Measurements from ENCODE around the gene SLC31A2.

Gene SLC31A2

DNA sequence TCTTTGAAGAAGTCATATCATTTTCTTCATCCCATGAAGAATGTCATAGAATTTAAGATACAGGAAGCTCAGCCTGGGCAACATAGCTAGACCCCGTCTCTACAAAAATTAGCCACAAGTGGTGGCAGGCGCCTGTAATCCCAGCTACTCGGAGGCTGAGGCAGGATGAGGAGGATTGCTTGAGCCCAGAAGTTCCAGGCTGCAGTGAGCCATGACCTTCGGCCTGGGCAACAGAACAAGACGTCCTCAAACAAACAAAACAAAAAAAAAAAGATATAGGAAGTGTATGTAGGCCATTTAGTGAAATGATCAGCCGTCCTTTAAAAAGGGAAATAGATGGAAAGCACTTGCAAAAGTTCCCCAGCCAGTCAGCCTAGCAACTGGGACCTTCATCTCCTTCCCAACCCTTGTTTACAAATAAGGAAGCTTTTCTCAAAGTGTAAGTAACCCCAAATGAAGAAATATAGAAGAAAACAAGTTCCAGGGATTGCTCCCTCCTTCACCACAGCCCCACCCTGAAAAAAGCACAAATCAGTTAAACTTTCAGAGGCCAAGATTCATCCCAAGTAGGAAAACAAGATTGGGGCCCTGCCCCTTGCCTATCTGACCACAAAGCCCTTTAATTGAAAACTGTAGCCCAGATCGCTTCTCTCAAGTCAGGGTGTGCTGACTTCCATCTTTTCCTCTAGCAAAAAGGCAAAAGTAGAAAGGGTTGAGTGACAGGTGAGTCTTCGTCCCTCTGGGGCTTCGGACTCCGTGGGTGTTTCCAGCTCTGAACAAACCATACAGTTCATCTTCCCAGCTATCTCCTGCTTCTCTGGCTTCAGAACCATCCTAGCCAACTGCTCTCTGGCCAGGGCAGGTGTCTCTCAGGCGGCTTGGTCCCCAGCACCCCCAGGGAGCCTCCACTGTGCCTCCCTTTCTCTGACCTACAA lies 1.2 kb downstream of the SLC31A2 start:
- no peak for DNase-seq

DNA sequence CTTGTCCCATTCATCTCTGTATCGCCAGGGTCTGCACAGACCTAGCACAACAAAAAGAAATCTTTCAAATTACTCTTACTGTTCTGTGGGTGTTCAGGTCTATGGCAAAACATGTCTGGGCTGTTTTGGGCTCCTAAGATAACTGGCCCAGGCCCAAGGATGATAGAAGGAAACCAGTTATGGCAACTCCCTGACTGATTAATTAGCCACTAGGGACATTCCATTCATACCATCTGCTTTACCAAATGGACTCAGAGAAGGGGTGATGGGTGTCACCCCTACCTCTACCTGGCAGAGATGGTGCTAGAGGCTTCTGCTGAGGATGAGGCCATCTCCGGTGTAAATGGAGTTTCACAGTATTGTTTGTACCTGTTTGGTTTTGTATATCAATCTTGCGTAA lies 1.9 kb downstream of the SLC31A2 start:
- DNase-seq, result no peak

DNA sequence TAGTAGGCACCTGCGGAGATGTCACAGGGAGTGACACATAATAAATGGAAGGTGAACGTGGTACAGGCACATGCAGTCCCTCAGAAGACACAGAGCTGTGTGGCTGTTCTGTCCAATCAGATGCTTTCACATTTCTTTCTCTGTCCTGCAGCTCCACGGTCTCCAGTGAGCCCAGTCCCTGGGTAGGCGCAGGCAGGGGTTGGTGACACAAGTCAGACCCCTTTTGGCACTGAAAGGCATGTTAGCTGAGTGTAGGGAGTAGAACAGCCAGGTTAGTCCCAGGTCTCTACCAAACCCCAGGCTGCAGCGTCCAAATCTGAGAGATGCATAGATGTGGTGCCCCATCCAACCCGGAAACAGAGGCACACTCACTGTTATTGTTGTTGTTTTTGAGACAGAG lies 2.8 kb downstream of the SLC31A2 start:
- DNase-seq, result no peak

DNA sequence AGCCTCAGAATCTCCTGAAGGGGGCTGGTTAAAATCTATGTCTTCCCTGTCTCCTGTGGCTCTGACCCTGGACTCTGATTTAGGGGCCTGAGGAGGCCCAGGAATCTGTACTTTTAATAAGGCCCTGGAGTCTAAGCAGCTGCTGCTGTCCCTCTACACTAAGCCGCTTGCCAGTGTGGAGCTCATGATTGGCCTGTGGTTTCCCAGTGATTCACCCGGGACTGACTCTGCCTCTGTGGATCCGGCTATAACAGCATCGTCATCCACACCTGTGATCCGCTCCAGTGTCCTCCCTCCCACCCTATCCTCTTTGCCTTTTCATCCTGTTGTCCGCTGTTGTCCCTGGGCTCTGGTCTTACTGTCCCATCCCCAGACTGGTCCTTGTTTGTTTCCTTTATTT lies 3.7 kb downstream of the SLC31A2 start:
- DNase-seq, result no peak

DNA sequence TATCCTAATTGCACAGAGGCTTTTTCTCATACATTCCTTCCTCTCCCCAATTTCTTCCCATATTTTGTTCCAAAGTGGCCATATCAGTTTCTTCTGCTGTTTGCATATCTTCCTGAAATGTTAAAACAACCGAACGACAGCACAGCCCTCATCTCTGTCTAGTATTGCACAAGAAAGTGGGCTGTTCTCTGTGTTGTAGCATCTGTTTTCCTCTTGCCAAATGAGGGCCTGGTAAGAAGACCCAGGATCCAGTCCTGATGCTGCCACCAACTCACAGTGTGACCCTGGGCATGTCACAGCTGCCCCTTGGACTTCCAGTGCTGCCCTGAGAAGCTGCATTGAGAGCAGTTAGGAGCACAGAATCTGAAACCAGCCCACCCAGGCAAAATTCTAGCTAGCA lies 4.1 kb downstream of the SLC31A2 start:
- no peak for DNase-seq

DNA sequence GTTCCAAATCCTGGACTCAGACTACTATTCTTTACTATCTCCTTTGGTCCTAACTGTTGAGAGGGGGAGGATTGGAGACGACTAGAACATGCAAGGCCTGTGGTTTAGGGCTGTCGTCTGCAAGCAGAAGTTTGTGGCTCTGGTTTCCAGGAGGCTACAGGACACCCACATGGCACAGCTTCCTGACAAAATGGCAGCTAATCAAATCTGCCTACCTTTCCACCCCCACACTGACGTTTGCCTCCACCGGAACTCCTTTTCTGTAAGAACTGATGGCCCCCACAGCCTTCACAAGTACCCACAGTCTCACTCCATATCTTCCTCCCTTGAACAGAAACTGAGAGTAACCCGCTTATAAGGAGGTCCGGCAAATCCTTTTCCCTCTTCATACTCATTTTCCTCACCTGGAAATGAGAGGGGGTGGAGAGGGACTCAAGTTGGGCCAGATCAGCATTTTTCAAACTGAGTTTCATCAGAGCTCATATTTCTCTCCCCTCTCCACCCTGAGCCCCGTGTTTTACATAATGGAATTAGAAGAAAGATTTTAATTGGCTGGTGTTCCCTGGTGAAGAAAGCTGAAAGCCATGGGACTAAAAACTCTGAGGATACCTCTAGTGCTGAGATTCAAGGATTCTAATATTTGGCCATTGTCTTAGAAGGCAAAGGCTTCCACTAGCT lies 5.2 kb downstream of the SLC31A2 start:
- DNase-seq, result no peak

DNA sequence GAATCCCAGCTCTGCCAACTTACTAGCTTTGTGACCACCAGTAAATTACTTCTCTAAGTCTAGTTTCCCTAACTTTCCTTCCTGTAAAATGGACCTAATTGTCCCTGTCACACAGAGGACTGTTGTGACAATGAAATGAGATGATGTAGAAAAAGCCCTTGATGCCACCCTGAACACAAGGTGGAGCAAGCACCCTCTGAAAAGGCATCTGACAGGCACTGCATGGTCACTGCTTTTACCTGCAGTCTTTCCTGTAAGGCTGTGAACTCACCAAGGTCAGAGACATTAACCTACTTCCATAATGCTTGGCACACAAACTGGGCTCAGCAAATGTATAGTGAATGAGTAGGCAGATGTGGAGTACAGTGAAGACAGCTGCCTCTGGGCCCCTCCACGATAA lies 6.1 kb downstream of the SLC31A2 start:
- no peak for DNase-seq

DNA sequence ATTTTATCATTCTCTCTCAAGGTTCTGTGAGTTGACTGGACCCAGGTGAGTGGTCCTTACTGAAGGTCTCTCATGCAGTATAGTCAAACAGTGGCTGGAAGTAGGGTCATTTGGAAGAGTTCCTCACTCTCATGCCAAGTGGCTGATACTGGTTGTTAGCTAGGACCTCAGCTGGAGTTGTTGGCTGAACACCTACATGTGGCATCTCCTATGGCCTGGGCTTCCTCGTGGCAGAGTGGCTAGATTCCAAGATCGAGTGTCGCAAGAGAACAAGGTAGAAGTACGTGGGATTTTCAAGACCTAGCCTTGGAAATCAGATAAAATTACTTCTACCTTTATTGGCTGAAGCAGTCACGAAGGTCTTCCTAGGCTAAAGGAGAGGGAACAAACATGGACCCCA lies 7.6 kb downstream of the SLC31A2 start:
- DNase-seq, result no peak

DNA sequence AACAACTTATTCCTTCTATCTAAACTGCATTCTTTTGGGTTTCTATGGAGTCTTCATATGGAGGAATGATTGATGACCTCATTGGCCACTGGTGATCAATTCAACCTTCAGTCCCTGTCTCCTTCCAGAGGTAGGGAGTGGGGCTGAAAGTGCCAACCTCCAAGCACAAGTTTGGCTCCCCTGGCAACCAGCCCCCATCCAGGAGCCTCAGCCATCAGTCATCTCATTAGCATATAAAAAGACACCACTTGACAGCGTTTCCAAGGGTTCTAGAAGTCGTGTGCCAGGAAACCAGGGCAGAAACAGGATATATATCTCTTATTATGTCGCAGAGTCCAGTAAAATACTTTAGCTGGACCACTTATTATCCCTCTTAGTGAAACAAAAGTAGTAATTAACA lies 9.8 kb downstream of the SLC31A2 start:
- no peak for DNase-seq

DNA sequence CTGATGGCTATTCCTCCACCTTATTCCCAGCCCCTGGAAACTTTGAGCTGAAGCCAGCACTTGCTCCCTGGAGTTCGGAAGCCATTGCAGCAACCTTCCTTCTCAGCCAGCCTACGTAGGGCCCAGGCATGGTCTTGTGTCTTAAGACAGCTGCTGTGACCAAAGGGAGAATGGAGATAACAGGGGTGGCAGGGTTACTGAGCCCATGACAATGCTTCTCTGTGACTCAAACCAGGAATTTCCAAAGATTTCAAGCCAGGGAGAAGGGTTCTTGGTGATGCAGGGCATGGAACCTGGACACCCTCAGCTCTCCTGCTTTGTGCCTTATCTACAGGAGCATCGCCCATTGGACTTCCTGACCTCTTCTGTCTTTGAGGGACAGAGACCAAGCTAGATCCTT lies 12.2 kb downstream of the SLC31A2 start:
- no peak for DNase-seq

DNA sequence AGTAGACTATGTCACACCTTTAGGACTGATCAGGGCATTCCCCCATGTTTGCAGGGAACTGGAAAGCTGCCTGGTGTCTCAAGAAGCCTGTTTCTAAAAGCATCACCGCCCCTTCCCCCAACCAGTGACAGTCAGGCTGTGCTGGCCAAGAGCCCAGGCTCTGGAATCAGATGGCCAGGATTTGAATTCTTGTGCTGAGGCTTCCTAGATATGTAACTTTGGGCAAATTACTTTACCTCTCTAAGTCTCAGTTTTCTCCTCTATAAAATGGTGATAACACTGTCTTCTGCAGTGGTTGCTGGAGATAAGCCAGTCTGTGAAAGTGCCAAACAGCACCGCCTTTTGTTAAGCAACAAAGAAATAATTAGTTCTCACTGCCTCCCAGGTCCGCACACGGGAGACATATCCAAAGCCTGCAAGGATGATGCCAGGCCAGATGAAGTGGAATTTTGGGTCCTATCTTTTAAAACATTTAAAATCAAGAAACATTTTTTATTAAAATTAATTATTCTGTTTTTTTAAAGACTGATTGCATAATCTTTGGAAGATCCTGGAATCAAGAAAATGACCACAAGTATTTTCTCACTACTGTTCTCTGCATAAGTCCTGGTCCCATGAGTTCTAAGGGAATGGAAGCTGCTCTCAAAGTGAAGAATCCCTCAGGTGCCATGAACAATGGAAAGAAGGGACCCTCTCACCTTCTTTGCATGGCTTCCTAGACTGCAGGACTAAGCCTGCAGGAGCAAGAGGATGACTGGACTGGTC lies 13.9 kb downstream of the SLC31A2 start:
- no peak for DNase-seq

DNA sequence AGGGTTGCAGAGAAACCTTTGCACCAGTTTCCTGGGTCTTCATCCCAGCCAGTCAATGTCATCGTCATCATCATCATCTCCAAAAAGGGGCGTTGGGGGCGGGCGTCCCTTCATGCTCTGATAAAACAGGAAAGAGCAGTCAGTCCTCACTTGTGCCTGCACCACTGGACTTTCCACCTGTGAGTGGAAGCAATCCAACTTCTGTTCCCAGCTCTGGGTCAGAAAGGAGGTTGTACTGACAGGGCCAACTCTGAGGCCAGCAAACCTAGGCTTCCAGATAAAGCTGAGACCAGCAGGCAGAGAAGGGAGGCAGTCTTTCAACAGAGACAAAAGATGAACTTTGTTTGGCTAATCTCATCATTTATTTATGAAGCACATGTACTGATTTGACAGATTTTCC lies 15.2 kb downstream of the SLC31A2 start:
- DNase-seq, result no peak

DNA sequence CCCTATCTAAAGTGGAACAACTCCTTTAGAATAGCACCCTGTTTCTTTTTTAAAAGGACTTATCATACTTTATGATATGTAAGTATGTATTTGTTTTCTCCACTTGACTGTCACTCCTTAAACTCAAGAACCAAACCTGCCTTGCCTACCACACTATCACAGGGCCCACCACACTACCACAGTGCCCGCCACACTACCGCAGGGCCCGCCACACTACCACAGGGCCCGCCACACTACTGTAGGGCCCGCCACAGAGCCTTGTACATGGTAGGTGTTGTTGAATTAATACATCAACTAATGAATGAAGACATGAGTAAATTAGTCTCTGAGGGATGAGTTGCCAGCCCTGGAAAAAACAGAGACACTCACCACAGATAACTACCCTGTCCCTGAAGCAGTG lies 18.0 kb downstream of the SLC31A2 start:
- DNase-seq, result no peak

DNA sequence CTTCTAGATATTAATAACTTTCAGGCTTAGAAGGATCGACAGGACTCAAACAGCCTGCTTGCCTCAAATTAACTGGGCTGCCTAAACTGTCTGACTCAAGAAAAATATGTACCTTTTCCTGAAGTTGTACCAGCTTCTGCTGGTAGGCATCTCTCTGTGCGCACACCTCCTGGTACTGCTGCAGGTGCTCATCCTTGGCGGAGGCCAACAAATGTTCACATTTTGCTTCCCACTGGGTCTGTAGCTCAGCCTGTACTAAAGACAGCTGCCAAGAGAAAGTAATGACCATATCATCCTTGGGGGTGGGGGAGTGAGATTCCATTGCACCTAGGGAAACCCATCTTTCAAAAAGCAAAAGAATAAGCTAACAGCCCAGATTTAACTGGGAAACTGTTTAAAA lies 22.5 kb downstream of the SLC31A2 start:
- no peak for DNase-seq

DNA sequence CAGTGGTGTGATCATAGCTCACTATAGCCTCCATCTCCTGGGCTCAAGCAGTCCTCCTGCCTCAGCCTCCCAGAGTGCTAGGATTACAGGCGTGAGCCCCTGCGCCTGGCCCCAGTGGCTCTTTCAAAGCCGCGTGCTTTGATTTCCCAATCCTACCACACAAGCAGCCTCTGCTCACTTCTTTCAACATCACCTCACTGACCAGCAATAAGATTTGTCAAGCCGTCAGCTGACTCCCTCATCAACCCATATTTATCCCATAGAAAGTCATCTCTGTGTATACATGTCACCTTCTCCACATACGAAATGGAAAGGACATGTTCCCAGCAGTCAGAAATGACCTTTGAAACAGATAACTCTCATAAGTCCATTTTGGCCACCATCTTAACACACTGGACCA lies 26.0 kb downstream of the SLC31A2 start:
- no peak for DNase-seq

DNA sequence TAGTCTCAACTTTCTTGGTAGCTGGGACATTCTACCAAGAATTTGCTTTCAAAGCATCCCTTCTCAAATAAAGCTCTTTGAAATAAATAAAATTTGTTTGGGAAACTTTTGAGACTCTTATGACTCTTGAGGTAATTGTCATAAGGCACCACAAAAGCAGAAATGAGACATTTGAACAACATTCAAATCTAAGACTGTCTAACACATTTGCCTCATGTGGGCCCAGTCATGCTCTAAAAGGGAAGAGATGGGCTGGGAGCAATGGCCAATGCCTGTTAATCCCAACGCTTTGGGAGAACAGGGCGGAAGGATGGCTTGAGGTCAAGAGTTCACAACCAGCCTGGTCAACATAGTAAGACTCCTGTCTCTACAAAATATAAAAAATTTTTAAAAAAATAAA lies 26.4 kb downstream of the SLC31A2 start:
- DNase-seq, result no peak

DNA sequence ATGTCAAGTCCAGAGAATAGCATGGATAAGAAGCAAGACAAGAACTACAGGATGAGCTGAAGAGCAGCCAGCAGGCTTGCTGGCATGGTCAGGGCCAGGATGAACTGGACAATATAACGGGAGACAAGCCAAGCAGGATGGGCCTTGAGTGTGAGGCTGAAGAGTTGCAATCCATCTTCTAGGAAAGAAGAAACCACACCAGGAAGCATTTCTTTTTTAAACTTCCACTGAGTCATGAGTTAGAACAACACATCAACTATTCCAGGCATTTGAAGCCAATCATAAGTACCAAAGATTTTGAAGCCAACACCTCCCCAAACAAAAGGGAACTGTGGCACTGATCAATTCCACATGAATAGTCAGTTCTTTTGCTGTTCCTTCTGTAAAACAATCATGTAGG lies 27.3 kb downstream of the SLC31A2 start:
- DNase-seq, result no peak

DNA sequence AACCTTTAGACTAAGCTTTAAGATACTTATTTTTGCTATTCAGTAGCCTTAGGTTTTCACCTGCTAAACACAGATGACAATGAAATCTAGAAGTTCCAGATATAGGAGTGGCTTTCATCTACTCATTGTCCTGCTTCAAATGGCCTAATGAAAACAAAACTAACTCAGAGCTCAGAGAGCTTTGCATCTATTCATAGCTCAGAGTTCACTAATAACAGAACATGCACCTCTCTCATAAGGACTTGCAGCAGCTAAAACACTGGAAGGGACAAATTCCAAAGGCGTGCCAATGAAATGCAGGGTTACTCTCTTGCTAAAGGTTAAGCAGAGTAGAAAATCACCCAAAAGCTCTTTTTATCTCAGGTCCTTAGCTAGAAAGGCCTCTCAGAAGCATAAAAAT lies 29.0 kb downstream of the SLC31A2 start:
- DNase-seq, result no peak

DNA sequence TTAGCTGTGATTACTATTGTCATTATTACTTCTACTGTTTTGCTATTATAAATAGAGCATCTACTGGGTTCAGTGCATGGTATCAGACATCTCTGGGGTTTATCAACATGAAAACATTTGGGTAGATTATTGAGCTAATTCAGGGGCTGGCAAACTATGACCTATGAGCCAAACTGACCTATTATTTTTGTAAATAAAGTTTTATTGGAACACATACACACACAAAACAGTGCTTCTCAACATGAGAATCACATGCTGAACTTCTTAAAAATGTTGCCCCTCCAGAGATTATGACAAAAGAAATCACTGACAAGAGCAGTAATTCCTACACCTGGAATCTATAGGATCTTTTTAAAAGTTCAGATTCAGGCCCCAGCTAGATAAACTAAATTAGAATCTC lies 30.4 kb downstream of the SLC31A2 start:
- DNase-seq, result no peak

DNA sequence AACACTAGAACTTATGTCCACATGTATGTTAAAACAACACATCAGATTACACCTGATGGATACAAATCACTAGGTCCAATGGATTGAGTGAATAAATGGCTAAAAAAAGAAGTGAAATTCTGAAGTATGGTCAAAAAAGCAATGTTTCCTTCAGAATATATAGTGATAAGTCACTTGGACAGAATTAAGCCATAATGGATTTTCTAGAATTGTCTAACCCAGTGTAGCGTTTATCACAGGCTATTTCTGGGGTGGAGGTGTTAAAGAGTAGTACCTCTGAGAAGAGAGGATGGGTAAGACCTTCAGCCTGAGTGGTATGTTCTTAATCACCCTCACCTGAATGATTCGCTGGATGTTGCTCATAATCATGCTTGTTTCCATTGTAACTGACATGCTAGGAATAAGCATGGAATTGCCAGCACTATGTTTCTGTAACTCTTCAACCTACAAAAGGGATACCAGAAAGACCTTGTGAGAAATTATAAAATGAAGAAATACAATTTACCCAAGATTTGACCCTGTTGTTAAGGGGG lies 33.2 kb downstream of the SLC31A2 start:
- DNase-seq, result no peak

DNA sequence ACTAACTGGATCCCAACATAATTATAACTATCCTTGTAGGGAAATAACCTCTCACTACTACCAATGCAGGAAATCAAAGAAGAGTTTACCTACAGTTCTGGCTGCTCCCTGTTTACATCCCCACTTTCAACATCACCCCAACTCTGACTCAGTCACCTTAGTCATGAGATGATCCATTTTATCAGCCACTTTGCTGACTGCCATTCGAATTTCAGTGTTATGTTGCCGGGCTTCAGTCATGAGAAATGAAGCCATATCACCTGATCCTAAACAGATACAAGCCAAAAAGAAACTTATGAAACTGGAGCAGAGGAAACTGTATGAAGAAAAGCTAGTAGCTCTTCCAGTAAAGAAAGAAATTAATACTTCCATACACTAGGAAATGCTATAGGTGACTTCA lies 33.7 kb downstream of the SLC31A2 start:
- DNase-seq, result no peak

DNA sequence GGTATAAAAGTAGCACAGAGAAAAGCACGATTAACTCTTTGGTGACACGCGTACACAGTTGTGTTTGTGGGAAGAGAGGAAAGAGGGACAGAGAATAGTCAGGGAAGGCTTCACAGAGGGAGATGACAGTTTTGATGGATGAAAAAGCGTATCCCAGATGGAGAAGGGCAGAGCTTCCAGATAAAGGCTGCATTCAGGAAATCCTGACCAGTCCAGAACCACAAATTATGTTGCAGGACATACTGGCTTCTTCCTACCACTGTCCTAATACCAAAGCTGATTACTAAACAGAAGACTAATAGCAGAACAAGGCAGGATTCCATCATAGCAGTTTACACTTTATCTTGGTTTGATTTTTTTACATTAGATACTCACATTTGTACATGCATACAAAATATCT lies 34.5 kb downstream of the SLC31A2 start:
- no peak for DNase-seq

DNA sequence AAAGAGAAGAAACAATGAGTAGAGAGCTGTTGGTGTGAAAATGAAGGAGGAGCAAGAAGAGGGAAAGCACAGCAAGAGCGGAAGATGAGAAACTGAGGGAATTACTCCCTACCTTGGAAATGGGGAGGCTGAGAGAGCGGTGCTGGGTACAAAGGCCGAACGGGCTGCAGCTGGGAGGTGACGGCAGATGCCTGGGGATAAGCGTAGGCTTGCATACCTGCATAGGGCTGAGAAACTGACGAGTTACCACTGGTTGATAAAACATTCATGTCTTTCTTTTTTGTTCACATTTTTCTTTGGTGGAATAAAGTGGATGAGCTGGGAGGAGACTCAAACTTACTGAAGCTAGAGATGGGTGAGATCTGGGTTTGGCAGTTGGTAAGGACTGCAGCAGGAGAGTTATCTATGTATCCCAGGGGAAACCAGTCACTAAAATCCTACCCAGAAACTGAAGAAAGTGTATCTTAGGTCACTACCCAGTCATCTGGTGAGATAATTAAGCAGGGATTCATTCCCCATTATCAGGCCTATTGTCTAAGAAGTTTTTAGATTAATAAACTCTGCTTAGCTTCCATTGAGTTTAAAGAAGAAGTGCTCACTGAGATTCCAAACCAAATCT lies 35.4 kb downstream of the SLC31A2 start:
- no peak for DNase-seq
